H9 (cell line): ENCODE results near the gene PLA2G5. TPM values are rescaled to one million over a fixed set of nuclear protein-coding genes. Genes with fewer than 3 reads are reported as not detected.

Experiments used
- DNase-seq: peaks from one replicate; pipeline ENCODE4 v3.0.0-alpha.2; 2017
- H2AFZ ChIP-seq: one replicate; pipeline ENCODE4 v1.6.1; 2013; ENCODE audit warnings: mild to moderate bottlenecking, low read length, control low read depth, moderate library complexity
- H2AK5ac ChIP-seq: 2 replicates; pipeline ENCODE4 v1.6.1; 2013; ENCODE audit warnings: low read length, control low read depth, mixed read lengths; ENCODE audit not compliant: insufficient read length
- H2BK120ac ChIP-seq: one replicate; pipeline ENCODE4 v1.6.1; 2013; ENCODE audit warnings: low read depth, mild to moderate bottlenecking, low read length, control low read depth, inconsistent platforms; ENCODE audit not compliant: poor library complexity, severe bottlenecking
- H2BK12ac ChIP-seq: 2 replicates; pipeline ENCODE4 v1.6.1; 2013; ENCODE audit warnings: low read length, control low read depth, mixed read lengths, low read depth; ENCODE audit not compliant: insufficient read length
- H2BK15ac ChIP-seq: 2 replicates; pipeline ENCODE4 v1.6.1; 2013; ENCODE audit warnings: low read depth, low read length, control low read depth
- H2BK20ac ChIP-seq: one replicate; pipeline ENCODE4 v1.6.1; 2013; ENCODE audit warnings: low read depth, mild to moderate bottlenecking, low read length, control low read depth, inconsistent platforms; ENCODE audit not compliant: poor library complexity, severe bottlenecking
- H2BK5ac ChIP-seq: 2 replicates; pipeline ENCODE4 v1.6.1; 2013; ENCODE audit warnings: low read length, control low read depth, mixed read lengths; ENCODE audit not compliant: insufficient read length
- H3K14ac ChIP-seq: 2 replicates; pipeline ENCODE4 v1.6.1; 2013; ENCODE audit warnings: low read length, control low read depth; ENCODE audit not compliant: insufficient read depth
- H3K18ac ChIP-seq: 2 replicates; pipeline ENCODE4 v1.6.1; 2013; ENCODE audit warnings: low read depth, mild to moderate bottlenecking, mixed read lengths, low read length, control low read depth; ENCODE audit not compliant: insufficient read length
- H3K23ac ChIP-seq: 2 replicates; pipeline ENCODE4 v1.6.1; 2013; ENCODE audit warnings: low read length, control low read depth, mixed read lengths, low read depth; ENCODE audit not compliant: insufficient read length
- H3K23me2 ChIP-seq: 2 replicates; pipeline ENCODE4 v1.6.1; 2013; ENCODE audit warnings: low read depth, mild to moderate bottlenecking, mixed read lengths, low read length, control low read depth; ENCODE audit not compliant: insufficient read length, poor library complexity, severe bottlenecking
- H3K27ac ChIP-seq: 2 replicates; pipeline ENCODE4 v1.5.1; 2013; ENCODE audit warnings: low read length, control low read depth, mixed read lengths, low read depth; ENCODE audit not compliant: insufficient read length
- H3K27me3 ChIP-seq: 2 replicates; pipeline ENCODE4 v1.6.1; 2013; ENCODE audit warnings: low read length, control low read depth, inconsistent platforms; ENCODE audit not compliant: insufficient read depth
- H3K4ac ChIP-seq: 2 replicates; pipeline ENCODE4 v1.6.1; 2013; ENCODE audit warnings: low read depth, mild to moderate bottlenecking, control low read depth, inconsistent platforms, low read length, moderate library complexity
- H3K4me1 ChIP-seq: 2 replicates; pipeline ENCODE4 v1.6.1; 2013; ENCODE audit warnings: low read length, control low read depth, inconsistent platforms; ENCODE audit not compliant: insufficient read depth
- H3K4me2 ChIP-seq: 2 replicates; pipeline ENCODE4 v1.6.1; 2013; ENCODE audit warnings: low read length, control low read depth, mixed read lengths; ENCODE audit not compliant: insufficient read length, insufficient read depth
- H3K56ac ChIP-seq: 2 replicates; pipeline ENCODE4 v1.6.1; 2013; ENCODE audit warnings: low read depth, mild to moderate bottlenecking, mixed read lengths, low read length, control low read depth; ENCODE audit not compliant: insufficient read length
- H3K79me1 ChIP-seq: 2 replicates; pipeline ENCODE4 v1.6.1; 2013; ENCODE audit warnings: low read depth, mild to moderate bottlenecking, moderate library complexity, low read length, control low read depth, inconsistent platforms; ENCODE audit not compliant: insufficient read depth, poor library complexity, severe bottlenecking
- H3K79me2 ChIP-seq: 2 replicates; pipeline ENCODE4 v1.6.1; 2013; ENCODE audit warnings: low read length, control low read depth, inconsistent platforms; ENCODE audit not compliant: insufficient read depth
- H3K9ac ChIP-seq: 2 replicates; pipeline ENCODE4 v1.6.1; 2013; ENCODE audit warnings: low read length, control low read depth, mixed read lengths; ENCODE audit not compliant: insufficient read length; ENCODE audit errors: extremely low read depth
- H3K9me3 ChIP-seq: one replicate; pipeline ENCODE4 v1.6.1; 2013; ENCODE audit warnings: low read depth, low read length, inconsistent platforms; ENCODE audit not compliant: control insufficient read depth
- H3T11ph ChIP-seq: one replicate; pipeline ENCODE4 v1.6.1; 2013; ENCODE audit warnings: mild to moderate bottlenecking, low read length, control low read depth, inconsistent platforms
- H4K20me1 ChIP-seq: one replicate; pipeline ENCODE4 v1.6.1; 2013; ENCODE audit not compliant: control insufficient read depth, insufficient read length, insufficient read depth
- H4K5ac ChIP-seq: 2 replicates; pipeline ENCODE4 v1.6.1; 2013; ENCODE audit warnings: low read depth, mild to moderate bottlenecking, mixed read lengths, low read length, control low read depth; ENCODE audit not compliant: insufficient read length
- H4K8ac ChIP-seq: replicated peaks from 2 replicates; pipeline ENCODE4 v1.6.1; 2013; ENCODE audit warnings: low read length, control low read depth, mixed read lengths, low read depth; ENCODE audit not compliant: insufficient read length
- H4K91ac ChIP-seq: 2 replicates; pipeline ENCODE4 v1.6.1; 2013; ENCODE audit warnings: low read depth, mild to moderate bottlenecking, moderate library complexity, mixed read lengths, low read length, control low read depth; ENCODE audit not compliant: insufficient read length
- H3K27ac Mint-ChIP-seq, 3 experiments: 2 replicates in 2 of 3; 3 replicates in 1 of 3; pipeline ENCODE4 v1.8.0; 2020 to 2021; ENCODE audit warnings: mixed read lengths in 3 of 3, mild to moderate bottlenecking in 1 of 3, moderate library complexity in 1 of 3
- H3K27me3 Mint-ChIP-seq: 2 replicates; pipeline ENCODE4 v1.8.0; 2021; ENCODE audit warnings: low read depth, mild to moderate bottlenecking, moderate library complexity, mixed read lengths
- H3K36me3 Mint-ChIP-seq, 3 experiments: 2 replicates in 2 of 3; 3 replicates in 1 of 3; pipeline ENCODE4 v1.8.0; 2020 to 2021; ENCODE audit warnings: low read depth in 3 of 3, mixed read lengths in 3 of 3; ENCODE audit not compliant: insufficient read depth in 1 of 3
- H3K4me1 Mint-ChIP-seq, 2 experiments: 2 replicates each; pipeline ENCODE4 v1.8.0; 2020; ENCODE audit warnings: mixed read lengths in 2 of 2
- H3K4me3 Mint-ChIP-seq, 2 experiments: 2 replicates in 1 of 2; 3 replicates in 1 of 2; pipeline ENCODE4 v1.8.0; 2020 to 2021; ENCODE audit warnings: mild to moderate bottlenecking in 2 of 2, mixed read lengths in 2 of 2, moderate library complexity in 1 of 2
- H3K9me3 Mint-ChIP-seq, 2 experiments: 2 replicates in 1 of 2; 3 replicates in 1 of 2; pipeline ENCODE4 v1.8.0; 2020; ENCODE audit warnings: mild to moderate bottlenecking in 2 of 2, mixed read lengths in 2 of 2, moderate library complexity in 1 of 2
- CTCF ChIP-seq: fragments of 200-600 bp; sonication (generic); conservative IDR thresholded peaks from 3 replicates; pipeline ENCODE4 v1.8.0; 2021; ENCODE audit warnings: antibody characterized with exemption, mild to moderate bottlenecking
- WGBS: extraction: QIAGEN DNeasy Blood & Tissue Kit; methylation state at CpG from one replicate; pipeline ENCODE4 v1.1.7; 2013; ENCODE audit warnings: missing lambda C conversion rate, low lambda C conversion rate, mixed read lengths; ENCODE audit not compliant: insufficient read length; ENCODE audit errors: extremely low coverage; 5-methylcytosine and 5-hydroxymethylcytosine counted together
- total RNA-seq: library from RNA; stranded (reverse); gene quantifications from 2 replicates; pipeline ENCODE4 v1.2.1, GENCODE V29; 2021

PLA2G5 gene
- total RNA-seq, 1 experiment from 2014 or later: not detected

- no peak overlapping the region for H4K91ac ChIP-seq
- H3T11ph ChIP-seq: no peak overlapping the region
- H2BK20ac ChIP-seq: no peak overlapping the region
- no CpG with 5 or more reads among the region's 5 CpGs for WGBS
- Mint-ChIP-seq H3K4me3 (no peak overlapping the region), H3K27me3 (peaks cover 4% of the 10 kb centered on the region; the same call in 1 of the 2 replicates), H3K4me1 (peaks cover 14 to 23% of the 10 kb centered on the region in 2 experiments), H3K27ac (no peak overlapping the region), H3K9me3 (peaks cover 2 to 4% of the 10 kb centered on the region in 2 experiments; a peak in 1 of 5 replicates), H3K36me3 (no peaks in the 10 kb centered on the region)
- no peak overlapping the region for H3K27ac ChIP-seq
- peaks cover 2% of the 10 kb centered on the region; the same call in 1 of the 2 replicates for H3K4me1 ChIP-seq
- no peak overlapping the region for H3K14ac ChIP-seq
- H3K18ac ChIP-seq: no peak overlapping the region
- DNase-seq: no peak
- no peak for TF ChIP-seq CTCF
- no peak overlapping the region for H2AFZ ChIP-seq
- H4K5ac ChIP-seq: no peak overlapping the region
- no peaks in the 10 kb centered on the region for H3K79me1 ChIP-seq
- H2BK120ac ChIP-seq: no peak overlapping the region
- H2BK15ac ChIP-seq: no peak overlapping the region
- no peaks in the 10 kb centered on the region for H3K79me2 ChIP-seq
- H2BK12ac ChIP-seq: no peak overlapping the region
- no peak overlapping the region for H3K4me2 ChIP-seq
- H4K8ac ChIP-seq: no peak overlapping the region
- no peak overlapping the region for H3K56ac ChIP-seq
- H3K27me3 ChIP-seq: no peaks in the 10 kb centered on the region
- no peak overlapping the region for H3K23ac ChIP-seq
- no peak overlapping the region for H3K4ac ChIP-seq
- no peaks in the 10 kb centered on the region for H4K20me1 ChIP-seq
- no peak overlapping the region for H2BK5ac ChIP-seq
- no peak overlapping the region for H2AK5ac ChIP-seq
- no peak overlapping the region for H3K9ac ChIP-seq
- H3K23me2 ChIP-seq: peaks cover 4% of the 10 kb centered on the region
- no peaks in the 10 kb centered on the region for H3K9me3 ChIP-seq
Observed at GRCh38 chr1:20111452-20111851, 41.5 kb downstream of the PLA2G5 start.
